ENCODE results near the gene OR11A1. TPM values are rescaled to one million over a fixed set of nuclear protein-coding genes. Genes with fewer than 3 reads are reported as not detected.

The OR11A1 gene, protein sequence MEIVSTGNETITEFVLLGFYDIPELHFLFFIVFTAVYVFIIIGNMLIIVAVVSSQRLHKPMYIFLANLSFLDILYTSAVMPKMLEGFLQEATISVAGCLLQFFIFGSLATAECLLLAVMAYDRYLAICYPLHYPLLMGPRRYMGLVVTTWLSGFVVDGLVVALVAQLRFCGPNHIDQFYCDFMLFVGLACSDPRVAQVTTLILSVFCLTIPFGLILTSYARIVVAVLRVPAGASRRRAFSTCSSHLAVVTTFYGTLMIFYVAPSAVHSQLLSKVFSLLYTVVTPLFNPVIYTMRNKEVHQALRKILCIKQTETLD
- not detected in 2 replicates for total RNA-seq

DNA sequence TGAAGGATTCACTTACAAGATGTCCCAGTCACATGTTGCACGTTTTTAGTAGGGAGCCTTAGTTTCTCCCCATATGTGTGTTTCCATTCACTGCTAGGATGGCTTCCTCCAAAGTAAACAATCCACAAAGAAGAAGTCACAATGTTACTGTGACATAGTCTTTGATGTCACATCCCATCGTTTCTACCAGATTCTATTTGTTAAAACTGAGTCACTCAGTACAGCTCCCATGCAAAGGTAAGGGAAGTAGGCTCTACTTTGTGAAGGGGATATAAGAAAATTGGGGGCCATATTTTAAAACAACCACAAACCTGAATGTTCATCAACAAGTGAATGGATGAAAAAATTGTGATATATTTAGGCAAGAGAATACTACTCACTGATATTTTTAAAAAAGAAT, at the start of gene OR11A1, which contains the start of gene OR2H1:
OR11A1 (minus strand) TSS at position 101 of the 400 bp plus-strand sequence. CDS start 29,430 bp downstream, outside the sequence.
OR2H1 (plus strand) TSS at position 185 of the 400 bp plus-strand sequence. CDS start 4,615 bp downstream, outside the sequence.

DNA sequence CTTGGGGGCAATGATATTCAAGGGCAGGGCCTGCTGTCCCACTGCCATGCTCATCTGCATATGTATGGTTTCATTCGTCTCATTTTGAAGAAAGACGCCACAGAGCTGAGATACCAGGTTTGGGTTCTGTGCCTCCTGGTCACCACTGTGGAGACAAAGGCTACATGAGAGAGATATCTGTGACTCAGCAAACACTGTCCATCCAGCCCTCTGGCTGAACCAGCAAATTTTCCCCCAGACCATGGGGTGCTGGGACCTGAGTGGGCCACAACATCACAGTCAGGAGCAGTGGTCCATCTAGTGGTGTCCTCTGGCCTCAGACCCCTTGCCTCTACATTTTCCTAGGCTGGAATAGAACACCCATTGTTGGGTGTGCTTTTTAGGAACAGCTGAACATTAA, 30.8 kb upstream of the OR11A1 start, which contains the start of gene MAS1L:
MAS1L (minus strand) TSS at position 297 of the 400 bp plus-strand sequence; CDS start at position 243, 54 bp downstream.

DNA sequence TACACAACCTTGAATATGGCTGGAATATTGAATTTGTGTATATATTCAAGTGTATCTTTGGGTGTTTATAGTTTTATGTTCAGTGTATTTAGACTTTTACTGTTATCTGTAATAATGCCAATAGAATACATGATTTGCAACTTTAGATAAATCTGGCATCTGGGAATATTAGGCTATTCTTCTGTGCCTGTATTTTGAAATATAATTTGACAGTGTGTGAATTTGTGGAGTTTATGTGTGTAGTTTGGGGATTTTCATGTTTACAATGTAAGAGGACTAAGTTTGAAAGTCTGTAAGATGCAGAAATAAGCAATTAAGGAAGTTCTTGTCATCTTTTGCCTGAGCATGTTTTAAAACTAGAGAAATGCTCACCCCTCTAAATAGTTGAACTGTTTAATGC, 17.9 kb downstream of the OR11A1 start, which contains the start of gene OR10C1:
OR10C1 (plus strand) TSS at position 301 of the 400 bp plus-strand sequence. CDS start 710 bp downstream, outside the sequence.

DNA sequence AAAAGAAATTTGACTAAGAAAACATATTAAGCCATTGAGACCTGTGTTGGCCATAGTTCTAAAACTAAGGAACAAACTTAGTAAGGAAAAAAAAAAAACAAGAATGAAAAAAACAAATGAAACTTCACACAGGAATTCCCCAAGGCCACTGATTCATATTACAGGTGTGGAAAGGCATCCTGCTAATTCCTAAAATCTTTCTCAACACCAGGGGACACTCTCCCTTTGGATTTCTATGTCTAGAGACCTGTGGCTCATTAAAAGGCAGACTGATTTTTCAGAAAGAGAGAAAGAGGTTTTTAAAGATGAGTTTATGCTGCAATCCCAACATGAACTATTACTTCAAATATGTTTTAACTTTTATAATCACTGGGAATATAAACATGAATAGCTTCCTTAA, 42.3 kb downstream of the OR11A1 start, which contains the start of gene OR12D1:
OR12D1 (plus strand) TSS at position 341 of the 400 bp plus-strand sequence.

DNA sequence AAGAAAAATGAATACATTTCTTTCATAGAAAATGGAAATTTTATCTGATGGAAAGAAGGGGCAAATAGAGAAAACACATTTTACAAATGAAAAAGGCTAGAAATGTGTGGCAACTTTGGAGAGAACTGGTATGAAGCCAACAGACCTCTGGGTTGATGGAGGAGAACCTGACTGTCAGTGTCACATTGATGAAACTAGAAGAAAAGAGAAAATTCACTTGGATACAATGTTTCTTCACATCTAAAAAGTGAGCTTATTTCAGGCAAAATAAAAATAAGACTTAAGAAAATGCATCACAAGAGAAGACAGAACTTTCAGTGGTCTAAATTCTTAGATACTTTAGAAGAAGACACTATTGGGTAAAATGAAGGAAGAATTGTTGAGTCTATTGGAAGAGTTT, 61.5 kb downstream of the OR11A1 start, which contains the start of gene OR12D2:
OR12D2 (plus strand) TSS at position 301 of the 400 bp plus-strand sequence. CDS start 1,069 bp downstream, outside the sequence.

Other genes starting within 250 kb of the OR11A1 start
- gene OR14J1, start 155.4 kb downstream of the OR11A1 start, total RNA-seq = not detected in 2 replicates
- not detected in 2 replicates for gene OR5V1, start 88.2 kb downstream of the OR11A1 start, total RNA-seq
- gene OR12D3, start 81.8 kb downstream of the OR11A1 start, total RNA-seq = not detected in 2 replicates
- not detected in 2 replicates for gene OR12D2, start 61.4 kb downstream of the OR11A1 start, total RNA-seq
- not detected in 2 replicates for gene OR12D1, start 42.1 kb downstream of the OR11A1 start, total RNA-seq
- not detected in 2 replicates for gene OR10C1, start 17.8 kb downstream of the OR11A1 start, total RNA-seq
- gene OR2H1, start 84 bp upstream of the OR11A1 start, total RNA-seq = not detected in 2 replicates
- not detected in 2 replicates for gene MAS1L, start 30.9 kb upstream of the OR11A1 start, total RNA-seq
- gene UBD, start 102.7 kb upstream of the OR11A1 start, total RNA-seq = not detected in 2 replicates
- gene OR2H2, start 128.1 kb upstream of the OR11A1 start, total RNA-seq = not detected in 2 replicates
- 14.2 and 15.1 TPM in 2 replicates for gene GABBR1, start 176.1 kb upstream of the OR11A1 start, total RNA-seq
- not detected in 2 replicates for gene MOG, start 200.0 kb upstream of the OR11A1 start, total RNA-seq
- not detected in 2 replicates for gene ZFP57, start 224.1 kb upstream of the OR11A1 start, total RNA-seq

Data from cardiac ventricle fibroblast (primary cell).